SJCRH30 (cell line): ENCODE results near the gene ZWINT. TPM values are rescaled to one million over a fixed set of nuclear protein-coding genes. Genes with fewer than 3 reads are reported as not detected.
A peak's percentile ranks its signal among the peaks of the same experiment; 100 is the strongest.

Source experiments
- DNase-seq, 2 experiments: peaks; one replicate each; pipeline ENCODE4 v3.0.0-alpha.2; 2015 to 2020
- H3K27ac ChIP-seq: fragments of 250-450 bp; sonication (Bioruptor Pico); 2 replicates; pipeline ENCODE4 v1.5.1; 2020; ENCODE audit warnings: mild to moderate bottlenecking, moderate library complexity
- H3K27me3 ChIP-seq: fragments of 250-450 bp; sonication (Bioruptor Pico); 2 replicates; pipeline ENCODE4 v1.5.1; 2020; ENCODE audit warnings: mild to moderate bottlenecking, moderate library complexity
- H3K36me3 ChIP-seq: fragments of 250-450 bp; sonication (Bioruptor Pico); 2 replicates; pipeline ENCODE4 v1.5.1; 2020; ENCODE audit warnings: mild to moderate bottlenecking, moderate library complexity
- H3K4me1 ChIP-seq: fragments of 250-450 bp; sonication (Bioruptor Pico); 2 replicates; pipeline ENCODE4 v1.5.1; 2020; ENCODE audit warnings: mild to moderate bottlenecking, moderate library complexity
- H3K4me3 ChIP-seq: fragments of 250-450 bp; sonication (Bioruptor Pico); 2 replicates; pipeline ENCODE4 v1.5.1; 2020; ENCODE audit warnings: mild to moderate bottlenecking, moderate library complexity
- H3K9me3 ChIP-seq: fragments of 250-450 bp; sonication (Bioruptor Pico); replicated peaks from 2 replicates; pipeline ENCODE4 v1.5.1; 2020; ENCODE audit warnings: mild to moderate bottlenecking, moderate library complexity
- total RNA-seq: library from RNA; depleted of rRNA; stranded (reverse); fragments of >200 nt; shearing (Covaris generic); gene quantifications from 2 replicates; pipeline ENCODE4 v1.2.3, GENCODE V29; 2014; rRNA removed

Gene ZWINT, protein sequence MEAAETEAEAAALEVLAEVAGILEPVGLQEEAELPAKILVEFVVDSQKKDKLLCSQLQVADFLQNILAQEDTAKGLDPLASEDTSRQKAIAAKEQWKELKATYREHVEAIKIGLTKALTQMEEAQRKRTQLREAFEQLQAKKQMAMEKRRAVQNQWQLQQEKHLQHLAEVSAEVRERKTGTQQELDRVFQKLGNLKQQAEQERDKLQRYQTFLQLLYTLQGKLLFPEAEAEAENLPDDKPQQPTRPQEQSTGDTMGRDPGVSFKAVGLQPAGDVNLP
- total RNA-seq: 100 and 113 TPM in 2 replicates

GRCh38 chr10:56360967-56361612 lies at the start of gene ZWINT:
ZWINT (minus strand) TSS chr10:56361259; CDS start chr10:56361236, 23 bp downstream.
- DNase-seq: peak; percentile 92 to 95
- no peaks in the 10 kb centered on the region for H3K4me1 ChIP-seq
- H3K27me3 ChIP-seq: no peaks in the 10 kb centered on the region
- H3K9me3 ChIP-seq: no peaks in the 10 kb centered on the region
- H3K36me3 ChIP-seq: peaks cover 23% of the 10 kb centered on the region
- peak within 1 kb of the TSS; percentile 60 for H3K27ac ChIP-seq
- H3K4me3 ChIP-seq: peak within 1 kb of the TSS; percentile 68

DNA sequence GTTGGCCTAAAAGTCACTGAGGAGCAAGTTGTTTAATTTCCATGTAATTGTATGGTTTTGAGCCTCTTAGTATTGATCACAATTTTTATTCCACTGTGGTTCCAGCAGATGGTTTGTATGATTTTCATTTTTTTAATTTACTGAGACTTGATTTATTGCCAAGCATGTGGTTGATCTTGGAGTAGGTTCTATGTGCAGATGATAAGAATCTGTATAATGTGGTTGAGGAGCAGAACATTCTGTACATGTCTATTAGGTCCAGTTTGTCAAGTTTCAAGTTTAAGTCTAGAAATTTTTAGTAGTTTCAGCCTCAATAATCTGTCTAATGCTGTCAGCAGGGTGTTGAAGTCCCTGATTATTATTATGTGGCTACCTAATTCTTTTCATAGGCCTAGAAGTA lies 22.7 kb upstream of the ZWINT start:
- no peak overlapping the region for H3K27ac ChIP-seq
- no peaks in the 10 kb centered on the region for H3K36me3 ChIP-seq
- DNase-seq: no peak
- 0 out of 2 replicates have a peak, but pooled peaks cover 6% of the 10 kb centered on the region for H3K4me1 ChIP-seq
- no peak overlapping the region for H3K4me3 ChIP-seq
- no peaks in the 10 kb centered on the region for H3K27me3 ChIP-seq
- no peaks in the 10 kb centered on the region for H3K9me3 ChIP-seq

GRCh38 chr10:56370217-56371113 lies 9.4 kb upstream of the ZWINT start:
- no peaks in the 10 kb centered on the region for H3K27me3 ChIP-seq
- H3K4me1 ChIP-seq: no peaks in the 10 kb centered on the region
- no peaks in the 10 kb centered on the region; the same call in 1 of the 2 replicates for H3K9me3 ChIP-seq
- H3K36me3 ChIP-seq: no peaks in the 10 kb centered on the region
- no peak overlapping the region for H3K4me3 ChIP-seq
- H3K27ac ChIP-seq: no peak overlapping the region
- DNase-seq: peak in 1 of 2 experiments; percentile 21

- Histone ChIP-seq H3K27ac (peak overlapping the region; percentile 60), H3K4me3 (peak overlapping the region; percentile 68), H3K4me1 (no peaks in the 10 kb centered on the region), H3K9me3 (no peaks in the 10 kb centered on the region), H3K27me3 (no peaks in the 10 kb centered on the region), H3K36me3 (peaks cover 28% of the 10 kb centered on the region)
- no peak for DNase-seq
These were observed 484 bp downstream of the ZWINT start for GRCh38 chr10:56360583-56360966.

- Histone ChIP-seq H3K36me3 (peaks cover 33% of the 10 kb centered on the region), H3K9me3 (no peaks in the 10 kb centered on the region), H3K4me1 (no peaks in the 10 kb centered on the region), H3K27ac (no peak overlapping the region), H3K27me3 (no peaks in the 10 kb centered on the region), H3K4me3 (peak overlapping the region; percentile 68)
- DNase-seq: no peak
These were observed 1.2 kb downstream of the ZWINT start for GRCh38 chr10:56359837-56360236.

- peaks cover 43% of the 10 kb centered on the region for H3K36me3 ChIP-seq
- no peak overlapping the region for H3K4me3 ChIP-seq
- no peak for DNase-seq
- H3K27ac ChIP-seq: no peak overlapping the region
- H3K9me3 ChIP-seq: no peaks in the 10 kb centered on the region
- no peaks in the 10 kb centered on the region for H3K4me1 ChIP-seq
- H3K27me3 ChIP-seq: no peaks in the 10 kb centered on the region
These were observed 4.0 kb downstream of the ZWINT start for GRCh38 chr10:56357018-56357417.

- H3K27ac ChIP-seq: no peak overlapping the region
- no peak for DNase-seq
- no peaks in the 10 kb centered on the region for H3K9me3 ChIP-seq
- no peak overlapping the region for H3K4me3 ChIP-seq
- no peaks in the 10 kb centered on the region for H3K27me3 ChIP-seq
- H3K36me3 ChIP-seq: peaks cover 24% of the 10 kb centered on the region
- peaks cover 4% of the 10 kb centered on the region for H3K4me1 ChIP-seq
These were observed 9.0 kb downstream of the ZWINT start for GRCh38 chr10:56351909-56352630.

DNA sequence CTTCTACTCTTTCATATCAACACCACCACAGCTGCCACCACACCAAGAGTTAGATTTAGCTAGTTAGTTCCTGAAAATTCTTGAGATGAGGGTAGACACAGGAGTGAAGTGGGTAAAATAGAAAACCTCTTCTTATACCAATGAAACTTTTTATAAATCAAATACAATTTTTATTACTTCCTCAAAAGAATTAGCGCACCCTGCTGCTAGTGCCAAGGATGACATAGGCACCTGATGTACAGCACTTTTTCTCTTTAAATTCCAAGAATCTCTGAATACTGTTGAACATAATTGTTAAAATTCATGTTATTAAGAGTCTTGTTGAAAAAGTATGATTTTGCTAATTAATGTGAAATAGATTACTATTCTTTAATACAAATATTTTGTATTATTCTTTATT lies 11.4 kb downstream of the ZWINT start:
- Histone ChIP-seq H3K27ac (no peak overlapping the region), H3K9me3 (no peaks in the 10 kb centered on the region), H3K36me3 (peaks cover 8% of the 10 kb centered on the region), H3K27me3 (no peaks in the 10 kb centered on the region), H3K4me1 (peaks cover 8% of the 10 kb centered on the region), H3K4me3 (no peak overlapping the region)
- no peak for DNase-seq

GRCh38 chr10:56348101-56348500 lies 13.0 kb downstream of the ZWINT start:
- no peak overlapping the region for H3K4me3 ChIP-seq
- H3K27ac ChIP-seq: no peak overlapping the region
- DNase-seq: no peak
- H3K9me3 ChIP-seq: no peaks in the 10 kb centered on the region
- peaks cover 8% of the 10 kb centered on the region for H3K4me1 ChIP-seq
- peaks cover 1% of the 10 kb centered on the region; the same call in 1 of the 2 replicates for H3K36me3 ChIP-seq
- no peaks in the 10 kb centered on the region for H3K27me3 ChIP-seq

DNA sequence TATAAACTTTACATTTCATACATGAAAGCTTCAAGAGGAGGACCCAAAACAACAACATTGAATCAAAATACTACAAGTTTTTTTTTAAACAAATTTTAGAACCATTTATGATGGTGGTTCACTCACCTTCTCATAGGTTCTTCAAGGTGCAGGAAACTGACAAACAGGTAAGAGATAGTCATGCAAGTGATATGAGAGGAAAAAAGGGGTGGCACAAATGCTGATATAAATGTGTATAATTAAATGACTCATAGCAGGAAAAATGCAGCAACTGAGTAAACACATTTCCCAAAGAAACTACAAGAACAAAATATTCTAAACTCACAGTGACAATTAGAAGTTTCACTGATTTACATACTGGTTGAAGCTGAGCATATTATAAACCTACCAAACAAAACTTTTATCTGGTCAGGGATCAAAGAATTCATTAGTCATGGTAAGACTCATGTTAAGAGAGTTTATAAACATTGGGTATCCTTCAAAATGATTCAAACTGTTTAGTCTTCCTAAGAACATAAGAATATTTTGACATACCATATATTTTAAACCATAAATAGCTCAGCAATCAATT lies 14.1 kb downstream of the ZWINT start:
- Histone ChIP-seq H3K4me3 (no peak overlapping the region), H3K27me3 (no peaks in the 10 kb centered on the region), H3K4me1 (peaks cover 8% of the 10 kb centered on the region), H3K36me3 (no peaks in the 10 kb centered on the region), H3K9me3 (no peaks in the 10 kb centered on the region), H3K27ac (peak overlapping the region; percentile 16; the same call in 1 of the 2 replicates)
- no peak for DNase-seq

DNA sequence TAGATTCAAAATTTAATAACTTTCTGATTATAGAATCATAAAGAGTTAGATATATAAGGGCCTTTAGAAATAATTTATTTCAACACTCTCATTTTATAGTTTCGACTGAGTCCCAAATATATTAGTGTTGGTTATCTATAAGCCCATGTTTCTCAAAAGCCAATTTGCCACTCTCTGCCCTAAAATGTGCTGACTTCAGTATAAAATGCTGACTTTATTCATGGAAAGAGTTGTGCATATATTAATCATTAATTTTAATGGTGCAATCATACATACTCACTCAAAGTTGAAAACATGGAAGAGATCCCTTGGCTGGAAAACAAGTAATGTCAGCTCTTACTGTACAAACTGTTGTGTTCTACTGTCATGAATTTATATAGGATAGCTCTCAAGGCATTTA lies 19.4 kb downstream of the ZWINT start:
- Histone ChIP-seq H3K27me3 (no peaks in the 10 kb centered on the region), H3K27ac (no peak overlapping the region), H3K9me3 (no peaks in the 10 kb centered on the region), H3K4me3 (no peak overlapping the region), H3K36me3 (no peaks in the 10 kb centered on the region), H3K4me1 (0 out of 2 replicates have a peak, but pooled peaks cover under 1% of the 10 kb centered on the region)
- DNase-seq: no peak

GRCh38 chr10:56329961-56330360 lies 31.1 kb downstream of the ZWINT start:
- no peak overlapping the region for H3K4me3 ChIP-seq
- no peaks in the 10 kb centered on the region for H3K27me3 ChIP-seq
- no peaks in the 10 kb centered on the region for H3K4me1 ChIP-seq
- H3K27ac ChIP-seq: no peak overlapping the region
- H3K9me3 ChIP-seq: no peaks in the 10 kb centered on the region
- DNase-seq: no peak
- no peaks in the 10 kb centered on the region for H3K36me3 ChIP-seq

DNA sequence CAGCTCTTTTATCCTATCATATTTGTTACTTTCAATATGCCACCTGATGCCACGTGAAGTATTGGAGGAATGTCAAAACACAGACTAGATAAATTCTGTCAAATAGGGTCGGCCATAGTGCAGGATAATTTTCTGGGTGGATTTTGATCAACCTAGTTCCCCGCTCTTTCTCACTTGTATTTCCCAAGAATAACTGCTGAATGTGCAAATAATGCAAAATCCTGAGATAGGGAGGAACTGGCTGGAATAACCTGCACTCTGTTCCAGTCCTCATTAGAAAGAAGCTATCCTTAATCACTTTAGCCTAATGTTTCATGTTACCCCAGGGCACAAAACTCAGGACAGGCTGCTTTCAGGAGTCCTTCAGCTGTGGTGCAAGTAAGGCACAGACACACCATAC lies 33.9 kb downstream of the ZWINT start:
- no peak for DNase-seq
- Histone ChIP-seq H3K4me3 (no peak overlapping the region), H3K36me3 (no peaks in the 10 kb centered on the region), H3K9me3 (no peaks in the 10 kb centered on the region), H3K27ac (no peak overlapping the region), H3K4me1 (no peaks in the 10 kb centered on the region), H3K27me3 (0 out of 2 replicates have a peak, but pooled peaks cover 3% of the 10 kb centered on the region)

DNA sequence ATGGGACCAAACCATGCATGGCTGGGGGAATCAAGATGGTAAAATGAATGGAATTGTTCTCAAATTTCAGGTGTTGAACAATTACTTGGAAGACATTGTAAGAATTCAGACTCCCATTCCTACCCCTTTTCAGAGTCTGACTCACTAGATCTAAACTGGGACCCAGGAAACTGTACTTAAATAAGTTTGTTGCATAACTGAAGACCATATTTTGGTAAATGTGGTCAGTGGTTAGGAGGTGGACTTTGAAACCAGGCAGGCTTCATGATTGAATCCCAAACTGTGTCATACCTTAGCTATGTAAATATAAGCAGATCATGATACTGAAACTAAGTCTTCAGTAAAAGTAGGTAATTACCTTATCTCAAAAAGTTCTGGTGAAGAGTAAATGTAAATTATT lies 41.7 kb downstream of the ZWINT start:
- H3K36me3 ChIP-seq: no peaks in the 10 kb centered on the region
- no peaks in the 10 kb centered on the region for H3K27me3 ChIP-seq
- H3K9me3 ChIP-seq: no peaks in the 10 kb centered on the region
- no peak overlapping the region for H3K27ac ChIP-seq
- DNase-seq: no peak
- H3K4me1 ChIP-seq: no peaks in the 10 kb centered on the region
- no peak overlapping the region for H3K4me3 ChIP-seq
